ENCODE measurements around the gene KAZN. TPM values are rescaled to one million over a fixed set of nuclear protein-coding genes. Genes with fewer than 3 reads are reported as not detected.

The KAZN gene
- total RNA-seq, 1 donor from 2014 or later = 33.5 TPM

GRCh38 chr1:15031251-15031933 is 432.9 kb downstream of the KAZN start:
- DNase-seq (no peak), ATAC-seq (no peak)
- intact Hi-C loops (cut with DNase I) = no loop called here
- H3K9me3 ChIP-seq = no peaks in the 10 kb centered on the region
- H3K27me3 ChIP-seq = no peaks in the 10 kb centered on the region
- no peak overlapping the region for H3K4me3 ChIP-seq
- H3K36me3 ChIP-seq = no peaks in the 10 kb centered on the region
- TF ChIP-seq CTCF (IDR thresholded peaks at IDR 0.05) = no peak
- H3K4me1 ChIP-seq = peaks cover 10% of the 10 kb centered on the region
- H3K27ac ChIP-seq = no peak overlapping the region

- intact Hi-C loops (cut with DNase I) = no loop called here
- no peak overlapping the region for H3K4me3 ChIP-seq
- DNase-seq = no peak
Measured at GRCh38 chr1:15033264-15033663, 434.8 kb downstream of the KAZN start.

DNA sequence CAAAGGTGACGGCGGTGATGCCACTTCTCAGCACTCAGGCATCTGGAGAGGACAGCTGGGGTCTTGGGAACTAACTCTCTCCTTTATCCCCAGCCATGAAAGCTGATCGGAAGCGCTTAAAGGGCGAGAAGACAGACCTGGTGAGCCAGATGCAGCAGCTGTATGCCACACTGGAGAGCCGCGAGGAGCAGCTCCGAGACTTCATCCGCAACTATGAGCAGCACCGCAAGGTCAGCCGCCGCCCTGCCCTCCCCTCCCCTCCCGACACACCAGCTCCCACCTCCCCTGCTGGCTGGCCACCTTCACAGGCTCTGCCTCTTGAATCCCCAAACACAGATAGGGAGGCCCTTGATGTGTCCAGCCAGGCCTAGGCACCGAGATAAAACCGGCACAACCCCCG is 436.2 kb downstream of the KAZN start:
- no peaks in the 10 kb centered on the region for H3K4me1 ChIP-seq
- H3K9me3 ChIP-seq = no peaks in the 10 kb centered on the region
- no peak for DNase-seq
- no peak for TF ChIP-seq CTCF (IDR thresholded peaks at IDR 0.05)
- no peaks in the 10 kb centered on the region for H3K36me3 ChIP-seq
- H3K4me3 ChIP-seq = no peak overlapping the region
- no peak overlapping the region for H3K27ac ChIP-seq
- intact Hi-C loops (cut with DNase I) = no loop called here
- ATAC-seq = no peak
- H3K27me3 ChIP-seq = no peaks in the 10 kb centered on the region

More at GRCh38 chr1:15033264-15033663, 434.8 kb downstream of the KAZN start:
- TF ChIP-seq CTCF (IDR thresholded peaks at IDR 0.05) = no peak
- Histone ChIP-seq H3K36me3 (no peaks in the 10 kb centered on the region), H3K9me3 (no peaks in the 10 kb centered on the region), H3K4me1 (peaks cover 2% of the 10 kb centered on the region), H3K27me3 (no peaks in the 10 kb centered on the region), H3K27ac (no peak overlapping the region)
- no peak for ATAC-seq

DNA sequence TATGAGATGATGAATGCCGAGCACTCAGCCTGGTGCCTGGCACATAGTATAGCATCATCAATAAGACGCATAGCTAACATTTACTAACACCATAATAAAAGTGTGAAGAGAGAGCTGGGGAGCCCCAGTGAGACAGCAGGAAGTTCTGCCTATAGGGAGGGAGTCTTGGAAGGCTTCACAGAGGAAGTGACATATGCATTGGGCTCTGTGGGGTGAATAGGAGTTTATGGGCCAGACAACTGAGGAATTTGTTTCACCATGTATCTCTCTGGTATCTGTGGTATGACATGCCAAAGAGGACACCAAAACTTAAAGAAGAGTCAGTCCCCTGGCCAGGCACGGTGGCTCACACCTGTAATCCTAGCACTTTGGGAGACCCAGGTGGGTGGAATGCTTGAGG is 436.8 kb downstream of the KAZN start:
- DNase-seq (no peak), ATAC-seq (no peak)
- H3K27ac ChIP-seq = no peak overlapping the region
- no peaks in the 10 kb centered on the region for H3K36me3 ChIP-seq
- intact Hi-C loops (cut with DNase I) = no loop called here
- no peaks in the 10 kb centered on the region for H3K9me3 ChIP-seq
- H3K27me3 ChIP-seq = no peaks in the 10 kb centered on the region
- H3K4me3 ChIP-seq = no peak overlapping the region
- no peak for TF ChIP-seq CTCF (IDR thresholded peaks at IDR 0.05)
- no peaks in the 10 kb centered on the region for H3K4me1 ChIP-seq

DNA sequence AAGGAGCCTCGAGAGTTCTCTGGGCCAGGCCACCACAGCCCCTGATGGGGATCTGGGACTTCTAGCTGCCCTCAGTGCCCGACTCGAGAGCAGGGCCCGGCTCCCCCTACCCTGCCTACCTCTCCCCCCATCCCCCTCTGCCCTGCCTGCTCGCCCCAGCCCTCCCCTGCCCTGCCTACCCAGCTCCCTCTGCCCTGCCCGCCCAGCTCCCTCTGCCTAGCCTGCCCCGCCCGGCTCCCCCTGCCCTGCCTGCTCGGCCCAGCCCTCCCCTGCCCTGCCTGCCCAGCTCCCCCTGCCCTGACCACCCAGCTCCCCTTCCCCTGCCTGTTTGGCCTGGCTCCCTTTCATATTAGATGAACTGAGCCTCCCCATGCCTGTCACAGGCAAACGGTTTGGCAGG is 437.6 kb downstream of the KAZN start:
- no peak for ATAC-seq

More for the DNA sequence above, 437.6 kb downstream of the KAZN start:
- H3K9me3 ChIP-seq = no peaks in the 10 kb centered on the region
- no peaks in the 10 kb centered on the region for H3K36me3 ChIP-seq
- no peak overlapping the region for H3K27ac ChIP-seq
- TF ChIP-seq CTCF (IDR thresholded peaks at IDR 0.05) = no peak
- H3K27me3 ChIP-seq = no peaks in the 10 kb centered on the region
- H3K4me1 ChIP-seq = no peaks in the 10 kb centered on the region
- no peak overlapping the region for H3K4me3 ChIP-seq
- DNase-seq = no peak
- intact Hi-C loops (cut with DNase I) = no loop called here

All from upper lobe of right lung (tissue), 1 donor.